ENCODE measurements around the gene SLC19A3.

Gene SLC19A3

GRCh38 chr2:227720680-227721079, 2.9 kb upstream of the SLC19A3 start:
- no peak overlapping the region for H3K4me3 ChIP-seq (ENCODE audit: low read depth, low read length)
- no peak for DNase-seq (ENCODE audit: low read depth)
- no peak for TF ChIP-seq CTCF (conservative IDR thresholded peaks at IDR 0.05; ENCODE audit: low read depth, low read length)

- TF ChIP-seq CTCF (conservative IDR thresholded peaks at IDR 0.05; ENCODE audit: low read depth, low read length) = no peak
- no peak for DNase-seq (ENCODE audit: low read depth)
Observed at GRCh38 chr2:227719641-227720040, 1.8 kb upstream of the SLC19A3 start.

GRCh38 chr2:227716501-227716900, 1.3 kb downstream of the SLC19A3 start:
- no peak for TF ChIP-seq CTCF (conservative IDR thresholded peaks at IDR 0.05; ENCODE audit: low read depth, low read length)
- no peak for DNase-seq (ENCODE audit: low read depth)
- no peak overlapping the region for H3K4me3 ChIP-seq (ENCODE audit: low read depth, low read length)

More at GRCh38 chr2:227719641-227720040, 1.8 kb upstream of the SLC19A3 start:
- H3K4me3 ChIP-seq (ENCODE audit: low read depth, low read length) = no peak overlapping the region

GRCh38 chr2:227713291-227713690, 4.5 kb downstream of the SLC19A3 start:
- TF ChIP-seq CTCF (conservative IDR thresholded peaks at IDR 0.05; ENCODE audit: low read depth, low read length) = no peak
- no peak for DNase-seq (ENCODE audit: low read depth)

GRCh38 chr2:227710986-227711385, 6.8 kb downstream of the SLC19A3 start:
- H3K4me3 ChIP-seq (ENCODE audit: low read depth, low read length) = no peak overlapping the region
- no peak for DNase-seq (ENCODE audit: low read depth)
- TF ChIP-seq CTCF (conservative IDR thresholded peaks at IDR 0.05; ENCODE audit: low read depth, low read length) = no peak

More at GRCh38 chr2:227713291-227713690, 4.5 kb downstream of the SLC19A3 start:
- H3K4me3 ChIP-seq (ENCODE audit: low read depth, low read length) = no peak overlapping the region

GRCh38 chr2:227707390-227707789, 10.4 kb downstream of the SLC19A3 start:
- no peak overlapping the region for H3K4me3 ChIP-seq (ENCODE audit: low read depth, low read length)
- no peak for DNase-seq (ENCODE audit: low read depth)
- no peak for TF ChIP-seq CTCF (conservative IDR thresholded peaks at IDR 0.05; ENCODE audit: low read depth, low read length)

GRCh38 chr2:227706859-227707258, 11.0 kb downstream of the SLC19A3 start:
- H3K4me3 ChIP-seq (ENCODE audit: low read depth, low read length) = no peak overlapping the region
- TF ChIP-seq CTCF (conservative IDR thresholded peaks at IDR 0.05; ENCODE audit: low read depth, low read length) = no peak
- no peak for DNase-seq (ENCODE audit: low read depth)
